ENCODE results near the gene MST1R. TPM values are rescaled to one million over a fixed set of nuclear protein-coding genes. Genes with fewer than 3 reads are reported as not detected.

The MST1R gene
- total RNA-seq, 1 donor from 2014 or later: 0.57 TPM

DNA sequence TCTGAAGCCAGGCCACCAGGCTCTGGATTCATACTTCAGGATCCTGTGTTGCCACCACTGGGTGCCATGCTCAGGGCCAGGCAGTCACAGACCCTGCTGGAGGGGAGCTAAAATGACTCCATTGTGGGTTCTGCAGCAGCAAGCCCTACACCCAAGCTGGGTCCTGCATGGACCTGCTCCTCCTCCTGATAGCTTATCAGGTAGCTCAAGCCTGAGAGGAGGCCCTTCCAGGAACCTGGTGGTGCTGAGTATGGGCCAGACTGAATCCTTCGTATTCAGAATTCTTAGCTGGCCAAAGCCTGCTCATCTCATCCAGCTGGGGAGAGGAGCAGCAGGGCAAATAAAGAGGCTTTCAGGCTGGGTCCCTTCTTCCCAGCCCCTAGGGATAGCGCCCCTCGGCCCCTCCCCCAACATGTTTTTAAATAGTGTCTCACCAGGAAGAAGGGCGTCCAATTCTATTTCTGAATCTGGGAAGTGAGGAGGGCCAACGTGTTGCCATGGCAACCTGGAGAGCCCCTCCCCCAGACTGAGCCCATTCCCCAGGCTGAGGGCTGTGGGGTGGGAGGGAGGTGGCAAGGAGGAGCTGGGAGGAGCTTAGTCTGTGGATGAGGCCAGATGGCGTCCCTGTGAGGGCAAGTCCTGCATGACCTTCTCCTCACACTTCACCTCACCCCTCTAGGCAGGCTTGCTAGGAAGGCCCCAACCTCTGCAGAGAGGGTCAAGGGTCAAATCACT is 22.9 kb downstream of the MST1R start:
- no peak overlapping the region for H3K27ac Mint-ChIP-seq (ENCODE audit: unreplicated experiment)
- no peak overlapping the region for H3K4me2 ChIP-seq (ENCODE audit: low read length)
- peaks cover 2% of the 10 kb centered on the region for H3K36me3 Mint-ChIP-seq (ENCODE audit: low read depth, unreplicated experiment)
- H4K20me1 ChIP-seq (ENCODE audit: insufficient read depth, low read length): no peaks in the 10 kb centered on the region
- no peaks in the 10 kb centered on the region for H3K36me3 ChIP-seq (ENCODE audit: insufficient read depth, low read length)
- no peaks in the 10 kb centered on the region for H3K9me3 ChIP-seq (ENCODE audit: insufficient read depth, low read depth, low read length)
- H3K9me3 Mint-ChIP-seq (ENCODE audit: unreplicated experiment): peaks cover 4% of the 10 kb centered on the region
- no peaks in the 10 kb centered on the region for H3K4me1 Mint-ChIP-seq (ENCODE audit: low read depth, unreplicated experiment)
- TF ChIP-seq, protein P1, sequence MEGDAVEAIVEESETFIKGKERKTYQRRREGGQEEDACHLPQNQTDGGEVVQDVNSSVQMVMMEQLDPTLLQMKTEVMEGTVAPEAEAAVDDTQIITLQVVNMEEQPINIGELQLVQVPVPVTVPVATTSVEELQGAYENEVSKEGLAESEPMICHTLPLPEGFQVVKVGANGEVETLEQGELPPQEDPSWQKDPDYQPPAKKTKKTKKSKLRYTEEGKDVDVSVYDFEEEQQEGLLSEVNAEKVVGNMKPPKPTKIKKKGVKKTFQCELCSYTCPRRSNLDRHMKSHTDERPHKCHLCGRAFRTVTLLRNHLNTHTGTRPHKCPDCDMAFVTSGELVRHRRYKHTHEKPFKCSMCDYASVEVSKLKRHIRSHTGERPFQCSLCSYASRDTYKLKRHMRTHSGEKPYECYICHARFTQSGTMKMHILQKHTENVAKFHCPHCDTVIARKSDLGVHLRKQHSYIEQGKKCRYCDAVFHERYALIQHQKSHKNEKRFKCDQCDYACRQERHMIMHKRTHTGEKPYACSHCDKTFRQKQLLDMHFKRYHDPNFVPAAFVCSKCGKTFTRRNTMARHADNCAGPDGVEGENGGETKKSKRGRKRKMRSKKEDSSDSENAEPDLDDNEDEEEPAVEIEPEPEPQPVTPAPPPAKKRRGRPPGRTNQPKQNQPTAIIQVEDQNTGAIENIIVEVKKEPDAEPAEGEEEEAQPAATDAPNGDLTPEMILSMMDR (IDR thresholded peaks at IDR 0.05; ENCODE audit: insufficient read depth, low read depth, low read length): no peak
- TF ChIP-seq EZH2 (IDR thresholded peaks at IDR 0.05; ENCODE audit: insufficient read depth, low read length): no peak
- DNase-seq (ENCODE audit: low read depth) (no peak), FAIRE-seq (no peak)
- H3K27me3 Mint-ChIP-seq (ENCODE audit: low read depth, unreplicated experiment): peaks cover 21% of the 10 kb centered on the region
- H3K4me1 ChIP-seq (ENCODE audit: insufficient read depth, low read length): no peaks in the 10 kb centered on the region
- peaks cover 6% of the 10 kb centered on the region for H3K27me3 ChIP-seq (ENCODE audit: insufficient read depth, low read length)
- H3K9ac ChIP-seq (ENCODE audit: low read length): no peak overlapping the region
- no peak overlapping the region for H3K4me3 Mint-ChIP-seq (ENCODE audit: unreplicated experiment)
- no peak overlapping the region for H3K4me3 ChIP-seq (ENCODE audit: insufficient read depth, low read depth, low read length)
- no peak overlapping the region for H2AFZ ChIP-seq (ENCODE audit: low read depth, low read length)
- no peaks in the 10 kb centered on the region for H3K79me2 ChIP-seq (ENCODE audit: insufficient read depth, low read length)
- no peak overlapping the region for H3K27ac ChIP-seq (ENCODE audit: low read depth, low read length)

DNA sequence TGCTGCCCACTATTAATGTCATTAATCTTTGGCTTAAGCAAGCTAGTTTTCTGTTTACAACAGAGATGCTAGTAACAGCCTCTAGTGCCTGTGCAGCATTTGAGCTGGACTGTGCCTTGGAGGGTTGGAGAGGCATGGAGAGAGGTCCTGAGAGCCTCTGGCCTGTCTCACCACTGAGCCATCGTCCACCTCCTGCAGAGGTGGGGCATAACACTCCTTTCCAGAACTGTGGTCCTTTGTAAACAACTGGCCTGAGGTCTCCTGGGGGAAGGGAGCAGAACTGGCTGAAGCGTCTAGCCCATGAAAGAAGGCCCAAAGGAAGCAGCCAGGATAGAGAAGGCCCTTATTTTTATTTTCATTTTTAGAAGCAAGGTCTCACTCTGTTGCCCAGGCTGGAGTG is 24.0 kb downstream of the MST1R start:
- H3K27me3 Mint-ChIP-seq (ENCODE audit: low read depth, unreplicated experiment): peaks cover 30% of the 10 kb centered on the region
- H3K79me2 ChIP-seq (ENCODE audit: insufficient read depth, low read length): no peaks in the 10 kb centered on the region
- no peak overlapping the region for H3K27ac ChIP-seq (ENCODE audit: low read depth, low read length)
- H3K4me3 Mint-ChIP-seq (ENCODE audit: unreplicated experiment): no peak overlapping the region
- no peaks in the 10 kb centered on the region for H3K4me1 Mint-ChIP-seq (ENCODE audit: low read depth, unreplicated experiment)
- H3K27me3 ChIP-seq (ENCODE audit: insufficient read depth, low read length): peaks cover 6% of the 10 kb centered on the region
- DNase-seq (ENCODE audit: low read depth) (no peak), FAIRE-seq (no peak)
- no peak overlapping the region for H3K27ac Mint-ChIP-seq (ENCODE audit: unreplicated experiment)
- TF ChIP-seq EZH2 (IDR thresholded peaks at IDR 0.05; ENCODE audit: insufficient read depth, low read length): no peak
- TF ChIP-seq, protein P1 (IDR thresholded peaks at IDR 0.05; ENCODE audit: insufficient read depth, low read depth, low read length): no peak
- no peak overlapping the region for H3K4me3 ChIP-seq (ENCODE audit: insufficient read depth, low read depth, low read length)
- H3K9ac ChIP-seq (ENCODE audit: low read length): no peak overlapping the region
- no peaks in the 10 kb centered on the region for H3K9me3 ChIP-seq (ENCODE audit: insufficient read depth, low read depth, low read length)
- H3K4me2 ChIP-seq (ENCODE audit: low read length): no peak overlapping the region
- H3K9me3 Mint-ChIP-seq (ENCODE audit: unreplicated experiment): peaks cover 6% of the 10 kb centered on the region
- H3K36me3 Mint-ChIP-seq (ENCODE audit: low read depth, unreplicated experiment): peaks cover 3% of the 10 kb centered on the region
- H2AFZ ChIP-seq (ENCODE audit: low read depth, low read length): no peak overlapping the region
- H3K4me1 ChIP-seq (ENCODE audit: insufficient read depth, low read length): no peaks in the 10 kb centered on the region
- H4K20me1 ChIP-seq (ENCODE audit: insufficient read depth, low read length): no peaks in the 10 kb centered on the region
- H3K36me3 ChIP-seq (ENCODE audit: insufficient read depth, low read length): no peaks in the 10 kb centered on the region

DNA sequence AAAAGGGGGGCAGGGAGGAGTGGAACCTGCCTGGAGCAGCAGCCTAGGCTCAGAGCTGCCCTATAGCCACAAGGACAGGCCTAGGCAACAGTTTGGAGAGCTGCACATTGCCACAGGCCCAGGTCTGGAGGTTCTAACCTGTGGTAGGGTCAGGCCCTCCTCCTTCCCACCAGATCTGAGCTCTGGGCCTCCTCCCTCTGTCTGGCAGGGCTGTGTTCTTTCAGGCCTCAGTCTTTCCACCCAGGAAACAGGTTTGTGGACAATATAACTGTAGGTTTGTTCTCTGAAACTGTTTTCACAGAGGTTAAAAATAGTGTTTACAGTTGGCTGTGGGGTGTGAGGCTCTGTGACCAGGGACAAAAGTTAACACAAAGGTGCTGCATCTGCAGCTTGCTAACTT is 25.0 kb downstream of the MST1R start:
- H3K79me2 ChIP-seq (ENCODE audit: insufficient read depth, low read length): no peaks in the 10 kb centered on the region
- no peak overlapping the region for H3K27ac Mint-ChIP-seq (ENCODE audit: unreplicated experiment)
- H3K9me3 Mint-ChIP-seq (ENCODE audit: unreplicated experiment): peaks cover 6% of the 10 kb centered on the region

More for the DNA sequence above, 25.0 kb downstream of the MST1R start:
- H4K20me1 ChIP-seq (ENCODE audit: insufficient read depth, low read length): no peaks in the 10 kb centered on the region
- H3K27me3 Mint-ChIP-seq (ENCODE audit: low read depth, unreplicated experiment): peaks cover 35% of the 10 kb centered on the region
- no peak for FAIRE-seq
- H2AFZ ChIP-seq (ENCODE audit: low read depth, low read length): no peak overlapping the region
- no peaks in the 10 kb centered on the region for H3K9me3 ChIP-seq (ENCODE audit: insufficient read depth, low read depth, low read length)
- no peak for DNase-seq (ENCODE audit: low read depth)
- no peak overlapping the region for H3K4me2 ChIP-seq (ENCODE audit: low read length)
- H3K36me3 Mint-ChIP-seq (ENCODE audit: low read depth, unreplicated experiment): peaks cover 3% of the 10 kb centered on the region
- H3K4me1 ChIP-seq (ENCODE audit: insufficient read depth, low read length): no peaks in the 10 kb centered on the region
- H3K27me3 ChIP-seq (ENCODE audit: insufficient read depth, low read length): peaks cover 6% of the 10 kb centered on the region
- H3K4me3 Mint-ChIP-seq (ENCODE audit: unreplicated experiment): no peak overlapping the region
- no peaks in the 10 kb centered on the region for H3K4me1 Mint-ChIP-seq (ENCODE audit: low read depth, unreplicated experiment)
- H3K9ac ChIP-seq (ENCODE audit: low read length): no peak overlapping the region
- no peak overlapping the region for H3K27ac ChIP-seq (ENCODE audit: low read depth, low read length)
- H3K4me3 ChIP-seq (ENCODE audit: insufficient read depth, low read depth, low read length): no peak overlapping the region
- H3K36me3 ChIP-seq (ENCODE audit: insufficient read depth, low read length): no peaks in the 10 kb centered on the region
- TF ChIP-seq, protein P1 (IDR thresholded peaks at IDR 0.05; ENCODE audit: insufficient read depth, low read depth, low read length): no peak
- TF ChIP-seq EZH2 (IDR thresholded peaks at IDR 0.05; ENCODE audit: insufficient read depth, low read length): no peak

All from astrocyte (in vitro differentiated cells and primary cell).